HL-60 (cell line): ENCODE results near the gene PRRT1.

ENCODE experiments used
- microRNA-seq: library from miRNA; unstranded; fragments of <30 nt; microRNA quantifications from one replicate; pipeline ENCODE4, GENCODE V29; 2018

Gene PRRT1

Small RNA genes lying within 50 kb of the gene (microRNA-seq; reads per million reads assigned to microRNA genes)
- gene MIR6721, result 2.1 reads per million
- gene MIR6833, result 1.2 reads per million
